Activated T-cell treated with anti-CD3 and anti-CD28 coated beads, Interleukin-2, amount 50 U/mL, for 72 hours (primary cell): ENCODE data around the gene PCNT. TPM values are rescaled to one million over a fixed set of nuclear protein-coding genes. Genes with fewer than 3 reads are reported as not detected.
"Not testable (repeated sequence)": the region's sequence is repeated elsewhere in the genome, so short reads cannot be mapped to it uniquely, and the experiment has no call there.

Experiments used
- ATAC-seq, 2 donors: fragments of 150-1000 bp; cut with Tn5 transposase; replicated peaks in 1 of 2; 2 replicates each; pipeline ENCODE4 v1.10.0; 2021; ENCODE audit warnings: moderate library complexity in 2 of 2, mild to moderate bottlenecking in 1 of 2
- DNase-seq, 2 donors: peaks; one replicate each; pipeline ENCODE4 v3.0.0; 2021 to 2022; ENCODE audit warnings: mixed read lengths in 1 of 2
- H3K27ac Mint-ChIP-seq: one replicate; pipeline ENCODE4 v1.8.0; 2022; ENCODE audit warnings: mild to moderate bottlenecking, moderate library complexity, mixed read lengths
- H3K27me3 Mint-ChIP-seq: one replicate; pipeline ENCODE4 v1.8.0; 2022; ENCODE audit warnings: low read depth, mixed read lengths
- H3K36me3 Mint-ChIP-seq, 2 donors: one replicate each; pipeline ENCODE4 v1.8.0; 2022; ENCODE audit warnings: mixed read lengths in 2 of 2, mild to moderate bottlenecking in 1 of 2; ENCODE audit not compliant: insufficient read depth in 2 of 2
- H3K4me1 Mint-ChIP-seq: one replicate; pipeline ENCODE4 v1.8.0; 2022; ENCODE audit warnings: low read depth, mixed read lengths
- H3K4me3 Mint-ChIP-seq, 2 donors: one replicate each; pipeline ENCODE4 v1.8.0; 2022; ENCODE audit warnings: mild to moderate bottlenecking in 2 of 2, mixed read lengths in 2 of 2, moderate library complexity in 2 of 2
- H3K9me3 Mint-ChIP-seq, 2 donors: one replicate each; pipeline ENCODE4 v1.8.0; 2022; ENCODE audit warnings: mixed read lengths in 2 of 2
- total RNA-seq, 2 donors: library from RNA; stranded (reverse); gene quantifications; one replicate each; pipeline ENCODE4 v1.2.3, GENCODE V29; 2022

Gene PCNT
- total RNA-seq, 2 donors from 2014 or later: 69.6 to 83.5 TPM

- not testable (repeated sequence) for H3K4me3 Mint-ChIP-seq, H3K27ac Mint-ChIP-seq, ATAC-seq, H3K9me3 Mint-ChIP-seq, H3K4me1 Mint-ChIP-seq, DNase-seq, H3K27me3 Mint-ChIP-seq
- peaks cover 11 to 15% of the 10 kb centered on the region in 2 donors for H3K36me3 Mint-ChIP-seq
Measured at GRCh38 chr21:46403234-46403811, 79.4 kb downstream of the PCNT start.

- ATAC-seq: no peak
- Mint-ChIP-seq H3K36me3 (peaks cover 10 to 12% of the 10 kb centered on the region in 2 donors), H3K4me1 (no peaks in the 10 kb centered on the region)
Measured at GRCh38 chr21:46404306-46404705, 80.3 kb downstream of the PCNT start.

GRCh38 chr21:46406001-46406400, 82.0 kb downstream of the PCNT start:
- peaks cover 8 to 16% of the 10 kb centered on the region in 2 donors for H3K36me3 Mint-ChIP-seq
- H3K27me3 Mint-ChIP-seq: no peaks in the 10 kb centered on the region
- H3K4me3 Mint-ChIP-seq: no peak overlapping the region
- no peaks in the 10 kb centered on the region for H3K4me1 Mint-ChIP-seq
- DNase-seq (no peak), ATAC-seq (no peak)
- no peaks in the 10 kb centered on the region for H3K9me3 Mint-ChIP-seq
- H3K27ac Mint-ChIP-seq: peak overlapping the region; percentile 54

More at GRCh38 chr21:46404306-46404705, 80.3 kb downstream of the PCNT start:
- no peak for DNase-seq
- Mint-ChIP-seq H3K27ac (no peak overlapping the region), H3K9me3 (no peaks in the 10 kb centered on the region), H3K4me3 (no peak overlapping the region), H3K27me3 (no peaks in the 10 kb centered on the region)

GRCh38 chr21:46409641-46410406, 85.9 kb downstream of the PCNT start:
- ATAC-seq (no peak), DNase-seq (no peak)
- no peak overlapping the region for H3K4me3 Mint-ChIP-seq
- no peaks in the 10 kb centered on the region for H3K27me3 Mint-ChIP-seq
- no peak overlapping the region for H3K27ac Mint-ChIP-seq
- H3K4me1 Mint-ChIP-seq: no peaks in the 10 kb centered on the region
- H3K9me3 Mint-ChIP-seq: no peaks in the 10 kb centered on the region
- peaks cover 0 to 8% of the 10 kb centered on the region in 2 donors for H3K36me3 Mint-ChIP-seq

GRCh38 chr21:46410516-46410915, 86.6 kb downstream of the PCNT start:
- H3K27ac Mint-ChIP-seq: no peak overlapping the region
- H3K9me3 Mint-ChIP-seq: no peaks in the 10 kb centered on the region
- peaks cover 0 to 8% of the 10 kb centered on the region in 2 donors for H3K36me3 Mint-ChIP-seq
- no peaks in the 10 kb centered on the region for H3K27me3 Mint-ChIP-seq
- no peak for DNase-seq
- no peak for ATAC-seq
- H3K4me1 Mint-ChIP-seq: no peaks in the 10 kb centered on the region
- no peak overlapping the region for H3K4me3 Mint-ChIP-seq

GRCh38 chr21:46411236-46411635, 87.3 kb downstream of the PCNT start:
- no peaks in the 10 kb centered on the region for H3K4me1 Mint-ChIP-seq
- DNase-seq: no peak
- no peak overlapping the region for H3K4me3 Mint-ChIP-seq
- H3K27ac Mint-ChIP-seq: no peak overlapping the region
- no peaks in the 10 kb centered on the region for H3K27me3 Mint-ChIP-seq
- no peak for ATAC-seq
- H3K9me3 Mint-ChIP-seq: no peaks in the 10 kb centered on the region
- peaks cover 0 to 12% of the 10 kb centered on the region in 2 donors for H3K36me3 Mint-ChIP-seq

GRCh38 chr21:46411691-46412090, 87.7 kb downstream of the PCNT start:
- Mint-ChIP-seq H3K27me3 (no peaks in the 10 kb centered on the region), H3K4me1 (no peaks in the 10 kb centered on the region), H3K27ac (no peak overlapping the region), H3K9me3 (no peaks in the 10 kb centered on the region), H3K4me3 (no peak overlapping the region), H3K36me3 (peaks cover 0 to 12% of the 10 kb centered on the region in 2 donors)
- ATAC-seq: no peak
- DNase-seq: no peak

GRCh38 chr21:46412521-46413364, 88.8 kb downstream of the PCNT start:
- Mint-ChIP-seq H3K4me3 (no peak overlapping the region), H3K36me3 (peaks cover 0 to 12% of the 10 kb centered on the region in 2 donors), H3K27ac (no peak overlapping the region), H3K4me1 (no peaks in the 10 kb centered on the region), H3K9me3 (no peaks in the 10 kb centered on the region), H3K27me3 (no peaks in the 10 kb centered on the region)
- DNase-seq (no peak), ATAC-seq (no peak)

- Mint-ChIP-seq H3K27me3 (no peaks in the 10 kb centered on the region), H3K27ac (no peak overlapping the region), H3K4me1 (no peaks in the 10 kb centered on the region), H3K36me3 (peaks cover 0 to 12% of the 10 kb centered on the region in 2 donors), H3K4me3 (no peak overlapping the region), H3K9me3 (no peaks in the 10 kb centered on the region)
- no peak for DNase-seq
- no peak for ATAC-seq
Measured at GRCh38 chr21:46413365-46413696, 89.4 kb downstream of the PCNT start.

- Mint-ChIP-seq H3K27me3 (no peaks in the 10 kb centered on the region), H3K4me1 (no peaks in the 10 kb centered on the region), H3K27ac (no peak overlapping the region), H3K4me3 (no peak overlapping the region), H3K36me3 (peaks cover 0 to 16% of the 10 kb centered on the region in 2 donors), H3K9me3 (no peaks in the 10 kb centered on the region)
- DNase-seq (no peak), ATAC-seq (no peak)
Measured at GRCh38 chr21:46414965-46415275, 91.0 kb downstream of the PCNT start.

- H3K4me1 Mint-ChIP-seq: no peaks in the 10 kb centered on the region
- DNase-seq (no peak), ATAC-seq (no peak)
- H3K9me3 Mint-ChIP-seq: no peaks in the 10 kb centered on the region
- no peak overlapping the region for H3K27ac Mint-ChIP-seq
- no peaks in the 10 kb centered on the region for H3K27me3 Mint-ChIP-seq
- H3K36me3 Mint-ChIP-seq: peaks cover 0 to 10% of the 10 kb centered on the region in 2 donors
- H3K4me3 Mint-ChIP-seq: no peak overlapping the region
Measured at GRCh38 chr21:46416551-46416950, 92.6 kb downstream of the PCNT start.

GRCh38 chr21:46418265-46418946, 94.5 kb downstream of the PCNT start:
- peaks cover 8% of the 10 kb centered on the region for H3K4me1 Mint-ChIP-seq
- no peaks in the 10 kb centered on the region for H3K9me3 Mint-ChIP-seq
- ATAC-seq (no peak), DNase-seq (no peak)
- peaks cover 0 to 12% of the 10 kb centered on the region in 2 donors for H3K36me3 Mint-ChIP-seq
- no peak overlapping the region for H3K27ac Mint-ChIP-seq
- no peak overlapping the region for H3K4me3 Mint-ChIP-seq
- no peaks in the 10 kb centered on the region for H3K27me3 Mint-ChIP-seq
